ENCODE data around the gene TSEN34. TPM values are rescaled to one million over a fixed set of nuclear protein-coding genes. Genes with fewer than 3 reads are reported as not detected.

The TSEN34 gene
- polyA plus RNA-seq, 1 of the 3 experiments (the other 2 are of a cell fraction): 82.1 TPM

DNA sequence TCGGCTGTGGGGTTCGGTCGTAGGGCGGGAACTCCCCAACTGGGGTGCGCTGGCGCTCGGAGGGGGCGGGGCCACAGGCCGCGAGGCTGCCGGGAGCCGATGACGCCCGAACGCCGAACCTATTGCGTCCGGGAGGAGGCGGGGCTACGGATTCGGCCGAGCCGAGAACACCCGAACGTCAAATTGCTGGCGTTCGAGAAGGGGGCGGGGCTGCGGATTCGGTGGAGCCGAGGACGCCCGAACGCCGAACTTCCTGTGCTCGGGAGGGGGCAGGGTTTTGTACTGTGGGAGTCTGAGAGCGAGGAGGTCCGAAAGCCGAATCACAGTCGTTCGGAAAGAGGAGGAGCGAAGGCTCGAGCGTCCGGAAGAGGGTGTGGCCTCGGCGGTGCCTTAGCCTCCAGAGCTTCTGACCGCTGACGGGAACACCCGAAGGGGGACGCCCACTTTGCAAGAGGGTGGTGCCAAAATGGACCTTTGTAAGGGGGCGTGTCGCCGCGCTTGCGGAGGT is 551 bp upstream of the TSEN34 start:
- H3K36me3 ChIP-seq (replicated peaks in 1 of 2; ENCODE audit: control insufficient read depth in 1 of 2, insufficient read depth in 2 of 2, low read length in 1 of 2): peaks cover 21 to 27% of the 10 kb centered on the region in 2 experiments
- H3K27ac ChIP-seq (ENCODE audit: low read depth in 2 of 2, low read length in 1 of 2): peak overlapping the region; percentile 96 to 97
- no peaks in the 10 kb centered on the region for H3K27me3 ChIP-seq (ENCODE audit: insufficient read depth)
- WGBS (ENCODE audit: low lambda C conversion rate): 3% methylated on average over 24 of the region's 56 CpGs
- peak overlapping the region; percentile 100 for H3K4me2 ChIP-seq
- H3F3A ChIP-seq (replicated peaks; ENCODE audit: insufficient read depth): peaks cover 7% of the 10 kb centered on the region
- peak; percentile 83 for DNase-seq
- no peaks in the 10 kb centered on the region for H4K20me1 ChIP-seq (ENCODE audit: insufficient read depth)
- H3K79me2 ChIP-seq (ENCODE audit: insufficient read depth): peaks cover 71% of the 10 kb centered on the region
- ChIA-PET POLR2A (interaction anchor here (4.1 kb wide), 1 partner anchor 10 kb away, joined by 50 read pairs; the partner anchor contains the start of gene RPS9), CTCF (interaction anchor here (1.5 kb wide), 1 partner anchor 20 kb away, joined by 6 read pairs; no protein-coding TSS in a partner anchor)
- peak overlapping the region; percentile 96 for H2AFZ ChIP-seq (ENCODE audit: low read depth)
- peak overlapping the region; percentile 78 for H3K9ac ChIP-seq
- H3K4me1 ChIP-seq (ENCODE audit: control insufficient read depth in 1 of 2, insufficient read depth in 2 of 2, low read depth in 1 of 2, low read length in 1 of 2): peaks cover 0 to 15% of the 10 kb centered on the region in 2 experiments; a peak in 1 of 4 replicates
- H3K4me3 ChIP-seq (ENCODE audit: low read depth in 2 of 2, low read length in 1 of 2): peak overlapping the region; percentile 84 to 93
- H3K9me3 ChIP-seq: no peaks in the 10 kb centered on the region
- 0 out of 2 replicates have a peak, but pooled peaks have one; percentile 38 for TF ChIP-seq SIN3A (IDR thresholded peaks at IDR 0.05; ENCODE audit: borderline replicate concordance, low read depth, low read length)
- no peak for TF ChIP-seq YY1 (IDR thresholded peaks at IDR 0.05; ENCODE audit: low read depth)
- no peak for TF ChIP-seq RXRA (IDR thresholded peaks at IDR 0.05; ENCODE audit: borderline replicate concordance, low read depth)
- no peak for TF ChIP-seq RCOR1 (IDR thresholded peaks at IDR 0.05; ENCODE audit: low read length)
- no peak for TF ChIP-seq TAF1 (IDR thresholded peaks at IDR 0.05; ENCODE audit: borderline replicate concordance, low read depth, low read length)
- TF ChIP-seq NRF1 (IDR thresholded peaks at IDR 0.05; ENCODE audit: low read depth, low read length): no peak
- TF ChIP-seq, protein P1, sequence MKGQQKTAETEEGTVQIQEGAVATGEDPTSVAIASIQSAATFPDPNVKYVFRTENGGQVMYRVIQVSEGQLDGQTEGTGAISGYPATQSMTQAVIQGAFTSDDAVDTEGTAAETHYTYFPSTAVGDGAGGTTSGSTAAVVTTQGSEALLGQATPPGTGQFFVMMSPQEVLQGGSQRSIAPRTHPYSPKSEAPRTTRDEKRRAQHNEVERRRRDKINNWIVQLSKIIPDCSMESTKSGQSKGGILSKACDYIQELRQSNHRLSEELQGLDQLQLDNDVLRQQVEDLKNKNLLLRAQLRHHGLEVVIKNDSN (IDR thresholded peaks at IDR 0.05; ENCODE audit: borderline replicate concordance, low read depth): no peak
- TF ChIP-seq CHD2 (IDR thresholded peaks at IDR 0.05; ENCODE audit: low read length, partially characterized antibody): peak; percentile 45
- TF ChIP-seq, protein P2, sequence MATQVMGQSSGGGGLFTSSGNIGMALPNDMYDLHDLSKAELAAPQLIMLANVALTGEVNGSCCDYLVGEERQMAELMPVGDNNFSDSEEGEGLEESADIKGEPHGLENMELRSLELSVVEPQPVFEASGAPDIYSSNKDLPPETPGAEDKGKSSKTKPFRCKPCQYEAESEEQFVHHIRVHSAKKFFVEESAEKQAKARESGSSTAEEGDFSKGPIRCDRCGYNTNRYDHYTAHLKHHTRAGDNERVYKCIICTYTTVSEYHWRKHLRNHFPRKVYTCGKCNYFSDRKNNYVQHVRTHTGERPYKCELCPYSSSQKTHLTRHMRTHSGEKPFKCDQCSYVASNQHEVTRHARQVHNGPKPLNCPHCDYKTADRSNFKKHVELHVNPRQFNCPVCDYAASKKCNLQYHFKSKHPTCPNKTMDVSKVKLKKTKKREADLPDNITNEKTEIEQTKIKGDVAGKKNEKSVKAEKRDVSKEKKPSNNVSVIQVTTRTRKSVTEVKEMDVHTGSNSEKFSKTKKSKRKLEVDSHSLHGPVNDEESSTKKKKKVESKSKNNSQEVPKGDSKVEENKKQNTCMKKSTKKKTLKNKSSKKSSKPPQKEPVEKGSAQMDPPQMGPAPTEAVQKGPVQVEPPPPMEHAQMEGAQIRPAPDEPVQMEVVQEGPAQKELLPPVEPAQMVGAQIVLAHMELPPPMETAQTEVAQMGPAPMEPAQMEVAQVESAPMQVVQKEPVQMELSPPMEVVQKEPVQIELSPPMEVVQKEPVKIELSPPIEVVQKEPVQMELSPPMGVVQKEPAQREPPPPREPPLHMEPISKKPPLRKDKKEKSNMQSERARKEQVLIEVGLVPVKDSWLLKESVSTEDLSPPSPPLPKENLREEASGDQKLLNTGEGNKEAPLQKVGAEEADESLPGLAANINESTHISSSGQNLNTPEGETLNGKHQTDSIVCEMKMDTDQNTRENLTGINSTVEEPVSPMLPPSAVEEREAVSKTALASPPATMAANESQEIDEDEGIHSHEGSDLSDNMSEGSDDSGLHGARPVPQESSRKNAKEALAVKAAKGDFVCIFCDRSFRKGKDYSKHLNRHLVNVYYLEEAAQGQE (IDR thresholded peaks at IDR 0.05; ENCODE audit: low read depth, low read length): no peak
- TF ChIP-seq TEAD4 (IDR thresholded peaks at IDR 0.05; ENCODE audit: borderline replicate concordance, insufficient read depth): no peak
- TF ChIP-seq TCF12 (IDR thresholded peaks at IDR 0.05): no peak
- no peak for TF ChIP-seq FOSL2 (IDR thresholded peaks at IDR 0.05; ENCODE audit: borderline replicate concordance, low read depth)
- TF ChIP-seq RAD21 (IDR thresholded peaks at IDR 0.05; ENCODE audit: low read length): no peak
- TF ChIP-seq RFX5 (IDR thresholded peaks at IDR 0.05; ENCODE audit: low read length): peak; percentile 7; the same call in 1 of the 2 replicates
- no peak for TF ChIP-seq GATA2 (CRISPR knock-in tag; IDR thresholded peaks at IDR 0.05)
- H3K9me2 ChIP-seq: no peaks in the 10 kb centered on the region
